Loucy (cell line): Measurements from ENCODE around the gene CCDC88C.

ENCODE experiments used
- EZH2phosphoT487 ChIP-seq: fragments of 200-600 bp; IDR thresholded peaks from 2 replicates; pipeline ENCODE4 v1.6.1; 2018; ENCODE audit warnings: antibody characterized with exemption, mild to moderate bottlenecking, moderate library complexity, borderline replicate concordance
- TF ChIP-seq, protein P1 (sequence below): fragments of 200-600 bp; sonication (generic); conservative IDR thresholded peaks from 2 replicates; pipeline ENCODE4 v1.5.1; 2014; ENCODE audit warnings: mild to moderate bottlenecking, antibody characterized with exemption, low read length

DNA sequence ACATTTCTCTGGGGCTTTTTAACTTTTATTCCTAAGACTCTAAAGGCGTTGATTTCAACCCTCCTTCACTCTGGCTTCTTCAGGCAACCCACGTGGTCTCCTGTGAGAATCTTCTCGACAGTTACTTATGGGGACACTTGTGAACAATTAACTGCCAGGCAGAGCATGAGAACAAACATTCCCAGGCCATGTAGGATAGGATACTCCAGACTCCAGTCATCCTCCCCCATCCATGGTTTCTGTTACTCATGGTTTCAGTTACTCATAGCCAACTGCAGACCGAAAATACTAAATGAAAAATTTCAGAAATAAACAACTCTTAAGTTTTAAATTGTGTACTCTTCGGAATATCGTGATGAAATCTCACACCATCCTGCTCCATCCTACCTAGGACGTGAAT, 192.6 kb downstream of the CCDC88C start:
- TF ChIP-seq, protein P1, sequence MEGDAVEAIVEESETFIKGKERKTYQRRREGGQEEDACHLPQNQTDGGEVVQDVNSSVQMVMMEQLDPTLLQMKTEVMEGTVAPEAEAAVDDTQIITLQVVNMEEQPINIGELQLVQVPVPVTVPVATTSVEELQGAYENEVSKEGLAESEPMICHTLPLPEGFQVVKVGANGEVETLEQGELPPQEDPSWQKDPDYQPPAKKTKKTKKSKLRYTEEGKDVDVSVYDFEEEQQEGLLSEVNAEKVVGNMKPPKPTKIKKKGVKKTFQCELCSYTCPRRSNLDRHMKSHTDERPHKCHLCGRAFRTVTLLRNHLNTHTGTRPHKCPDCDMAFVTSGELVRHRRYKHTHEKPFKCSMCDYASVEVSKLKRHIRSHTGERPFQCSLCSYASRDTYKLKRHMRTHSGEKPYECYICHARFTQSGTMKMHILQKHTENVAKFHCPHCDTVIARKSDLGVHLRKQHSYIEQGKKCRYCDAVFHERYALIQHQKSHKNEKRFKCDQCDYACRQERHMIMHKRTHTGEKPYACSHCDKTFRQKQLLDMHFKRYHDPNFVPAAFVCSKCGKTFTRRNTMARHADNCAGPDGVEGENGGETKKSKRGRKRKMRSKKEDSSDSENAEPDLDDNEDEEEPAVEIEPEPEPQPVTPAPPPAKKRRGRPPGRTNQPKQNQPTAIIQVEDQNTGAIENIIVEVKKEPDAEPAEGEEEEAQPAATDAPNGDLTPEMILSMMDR, result no peak
- TF ChIP-seq EZH2phosphoT487, result no peak
